H9 (cell line): Measurements from ENCODE around the gene EPHA1. TPM values are rescaled to one million over a fixed set of nuclear protein-coding genes. Genes with fewer than 3 reads are reported as not detected.

Experiments
- DNase-seq: peaks from one replicate; pipeline ENCODE4 v3.0.0-alpha.2; 2017
- H2AFZ ChIP-seq: one replicate; pipeline ENCODE4 v1.6.1; 2013; ENCODE audit warnings: mild to moderate bottlenecking, low read length, control low read depth, moderate library complexity
- H2AK5ac ChIP-seq: 2 replicates; pipeline ENCODE4 v1.6.1; 2013; ENCODE audit warnings: low read length, control low read depth, mixed read lengths; ENCODE audit not compliant: insufficient read length
- H2BK120ac ChIP-seq: one replicate; pipeline ENCODE4 v1.6.1; 2013; ENCODE audit warnings: low read depth, mild to moderate bottlenecking, low read length, control low read depth, inconsistent platforms; ENCODE audit not compliant: poor library complexity, severe bottlenecking
- H2BK12ac ChIP-seq: 2 replicates; pipeline ENCODE4 v1.6.1; 2013; ENCODE audit warnings: low read length, control low read depth, mixed read lengths, low read depth; ENCODE audit not compliant: insufficient read length
- H2BK15ac ChIP-seq: 2 replicates; pipeline ENCODE4 v1.6.1; 2013; ENCODE audit warnings: low read depth, low read length, control low read depth
- H2BK20ac ChIP-seq: one replicate; pipeline ENCODE4 v1.6.1; 2013; ENCODE audit warnings: low read depth, mild to moderate bottlenecking, low read length, control low read depth, inconsistent platforms; ENCODE audit not compliant: poor library complexity, severe bottlenecking
- H2BK5ac ChIP-seq: 2 replicates; pipeline ENCODE4 v1.6.1; 2013; ENCODE audit warnings: low read length, control low read depth, mixed read lengths; ENCODE audit not compliant: insufficient read length
- H3K14ac ChIP-seq: 2 replicates; pipeline ENCODE4 v1.6.1; 2013; ENCODE audit warnings: low read length, control low read depth; ENCODE audit not compliant: insufficient read depth
- H3K18ac ChIP-seq: 2 replicates; pipeline ENCODE4 v1.6.1; 2013; ENCODE audit warnings: low read depth, mild to moderate bottlenecking, mixed read lengths, low read length, control low read depth; ENCODE audit not compliant: insufficient read length
- H3K23ac ChIP-seq: 2 replicates; pipeline ENCODE4 v1.6.1; 2013; ENCODE audit warnings: low read length, control low read depth, mixed read lengths, low read depth; ENCODE audit not compliant: insufficient read length
- H3K23me2 ChIP-seq: 2 replicates; pipeline ENCODE4 v1.6.1; 2013; ENCODE audit warnings: low read depth, mild to moderate bottlenecking, mixed read lengths, low read length, control low read depth; ENCODE audit not compliant: insufficient read length, poor library complexity, severe bottlenecking
- H3K27ac ChIP-seq: 2 replicates; pipeline ENCODE4 v1.5.1; 2013; ENCODE audit warnings: low read length, control low read depth, mixed read lengths, low read depth; ENCODE audit not compliant: insufficient read length
- H3K27me3 ChIP-seq: 2 replicates; pipeline ENCODE4 v1.6.1; 2013; ENCODE audit warnings: low read length, control low read depth, inconsistent platforms; ENCODE audit not compliant: insufficient read depth
- H3K4ac ChIP-seq: 2 replicates; pipeline ENCODE4 v1.6.1; 2013; ENCODE audit warnings: low read depth, mild to moderate bottlenecking, control low read depth, inconsistent platforms, low read length, moderate library complexity
- H3K4me1 ChIP-seq: 2 replicates; pipeline ENCODE4 v1.6.1; 2013; ENCODE audit warnings: low read length, control low read depth, inconsistent platforms; ENCODE audit not compliant: insufficient read depth
- H3K4me2 ChIP-seq: 2 replicates; pipeline ENCODE4 v1.6.1; 2013; ENCODE audit warnings: low read length, control low read depth, mixed read lengths; ENCODE audit not compliant: insufficient read length, insufficient read depth
- H3K56ac ChIP-seq: 2 replicates; pipeline ENCODE4 v1.6.1; 2013; ENCODE audit warnings: low read depth, mild to moderate bottlenecking, mixed read lengths, low read length, control low read depth; ENCODE audit not compliant: insufficient read length
- H3K79me1 ChIP-seq: 2 replicates; pipeline ENCODE4 v1.6.1; 2013; ENCODE audit warnings: low read depth, mild to moderate bottlenecking, moderate library complexity, low read length, control low read depth, inconsistent platforms; ENCODE audit not compliant: insufficient read depth, poor library complexity, severe bottlenecking
- H3K79me2 ChIP-seq: 2 replicates; pipeline ENCODE4 v1.6.1; 2013; ENCODE audit warnings: low read length, control low read depth, inconsistent platforms; ENCODE audit not compliant: insufficient read depth
- H3K9ac ChIP-seq: 2 replicates; pipeline ENCODE4 v1.6.1; 2013; ENCODE audit warnings: low read length, control low read depth, mixed read lengths; ENCODE audit not compliant: insufficient read length; ENCODE audit errors: extremely low read depth
- H3K9me3 ChIP-seq: one replicate; pipeline ENCODE4 v1.6.1; 2013; ENCODE audit warnings: low read depth, low read length, inconsistent platforms; ENCODE audit not compliant: control insufficient read depth
- H3T11ph ChIP-seq: one replicate; pipeline ENCODE4 v1.6.1; 2013; ENCODE audit warnings: mild to moderate bottlenecking, low read length, control low read depth, inconsistent platforms
- H4K20me1 ChIP-seq: one replicate; pipeline ENCODE4 v1.6.1; 2013; ENCODE audit not compliant: control insufficient read depth, insufficient read length, insufficient read depth
- H4K5ac ChIP-seq: 2 replicates; pipeline ENCODE4 v1.6.1; 2013; ENCODE audit warnings: low read depth, mild to moderate bottlenecking, mixed read lengths, low read length, control low read depth; ENCODE audit not compliant: insufficient read length
- H4K8ac ChIP-seq: replicated peaks from 2 replicates; pipeline ENCODE4 v1.6.1; 2013; ENCODE audit warnings: low read length, control low read depth, mixed read lengths, low read depth; ENCODE audit not compliant: insufficient read length
- H4K91ac ChIP-seq: 2 replicates; pipeline ENCODE4 v1.6.1; 2013; ENCODE audit warnings: low read depth, mild to moderate bottlenecking, moderate library complexity, mixed read lengths, low read length, control low read depth; ENCODE audit not compliant: insufficient read length
- H3K27ac Mint-ChIP-seq, 3 experiments: 2 replicates in 2 of 3; 3 replicates in 1 of 3; pipeline ENCODE4 v1.8.0; 2020 to 2021; ENCODE audit warnings: mixed read lengths in 3 of 3, mild to moderate bottlenecking in 1 of 3, moderate library complexity in 1 of 3
- H3K27me3 Mint-ChIP-seq: 2 replicates; pipeline ENCODE4 v1.8.0; 2021; ENCODE audit warnings: low read depth, mild to moderate bottlenecking, moderate library complexity, mixed read lengths
- H3K36me3 Mint-ChIP-seq, 3 experiments: 2 replicates in 2 of 3; 3 replicates in 1 of 3; pipeline ENCODE4 v1.8.0; 2020 to 2021; ENCODE audit warnings: low read depth in 3 of 3, mixed read lengths in 3 of 3; ENCODE audit not compliant: insufficient read depth in 1 of 3
- H3K4me1 Mint-ChIP-seq, 2 experiments: 2 replicates each; pipeline ENCODE4 v1.8.0; 2020; ENCODE audit warnings: mixed read lengths in 2 of 2
- H3K4me3 Mint-ChIP-seq, 2 experiments: 2 replicates in 1 of 2; 3 replicates in 1 of 2; pipeline ENCODE4 v1.8.0; 2020 to 2021; ENCODE audit warnings: mild to moderate bottlenecking in 2 of 2, mixed read lengths in 2 of 2, moderate library complexity in 1 of 2
- H3K9me3 Mint-ChIP-seq, 2 experiments: 2 replicates in 1 of 2; 3 replicates in 1 of 2; pipeline ENCODE4 v1.8.0; 2020; ENCODE audit warnings: mild to moderate bottlenecking in 2 of 2, mixed read lengths in 2 of 2, moderate library complexity in 1 of 2
- CTCF ChIP-seq: fragments of 200-600 bp; sonication (generic); conservative IDR thresholded peaks from 3 replicates; pipeline ENCODE4 v1.8.0; 2021; ENCODE audit warnings: antibody characterized with exemption, mild to moderate bottlenecking
- WGBS: extraction: QIAGEN DNeasy Blood & Tissue Kit; methylation state at CpG from one replicate; pipeline ENCODE4 v1.1.7; 2013; ENCODE audit warnings: missing lambda C conversion rate, low lambda C conversion rate, mixed read lengths; ENCODE audit not compliant: insufficient read length; ENCODE audit errors: extremely low coverage; 5-methylcytosine and 5-hydroxymethylcytosine counted together
- total RNA-seq: library from RNA; stranded (reverse); gene quantifications from 2 replicates; pipeline ENCODE4 v1.2.1, GENCODE V29; 2021

EPHA1 gene
- total RNA-seq, 1 experiment from 2014 or later: 109 TPM

DNA sequence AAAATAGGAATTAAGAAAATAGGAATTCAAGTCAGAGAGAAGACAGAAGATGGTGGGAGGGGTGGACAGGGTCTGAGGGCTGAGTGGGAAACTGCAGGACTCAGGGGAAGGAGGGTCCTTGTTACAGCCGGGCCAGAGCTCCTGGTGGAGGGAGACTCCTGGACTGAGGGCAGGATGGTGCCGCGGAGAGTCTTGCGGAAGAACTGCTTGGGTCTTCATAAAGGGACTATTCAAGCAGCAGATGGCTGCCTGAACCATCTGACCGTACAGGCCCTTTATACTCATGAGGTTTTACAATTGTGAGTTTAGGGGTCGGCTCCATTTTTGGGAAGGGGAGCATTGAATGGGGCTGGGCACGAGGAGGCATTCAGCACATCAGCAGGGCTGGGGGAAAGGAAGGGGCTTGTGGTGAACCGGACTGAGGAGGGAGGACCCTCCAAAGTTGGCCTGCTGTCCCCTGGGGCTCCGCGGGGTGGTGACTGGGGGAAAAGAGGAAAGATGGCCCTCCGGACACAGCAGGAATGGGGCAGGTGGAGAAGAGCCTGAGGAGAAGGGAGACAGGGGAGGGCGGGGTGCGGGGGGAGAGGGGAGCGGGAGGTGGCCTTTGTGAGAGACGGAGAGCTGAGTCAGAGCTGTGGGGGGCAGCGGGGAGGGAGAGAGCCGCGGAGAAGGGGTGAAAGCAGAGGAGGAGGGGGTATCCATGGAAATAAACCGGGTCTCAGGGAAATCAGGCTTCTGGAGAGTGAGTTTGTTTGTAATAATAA lies 47.7 kb downstream of the EPHA1 start:
- no peak overlapping the region for H2BK120ac ChIP-seq
- H3K4me1 ChIP-seq: no peaks in the 10 kb centered on the region
- Mint-ChIP-seq H3K9me3 (no peaks in the 10 kb centered on the region), H3K4me1 (peaks cover 15 to 18% of the 10 kb centered on the region in 2 experiments), H3K36me3 (peaks cover 21 to 41% (median 34%) of the 10 kb centered on the region in 3 experiments), H3K27me3 (peaks cover 41% of the 10 kb centered on the region), H3K4me3 (peak overlapping the region; percentile 83 to 95), H3K27ac (peak overlapping the region in 2 of 3 experiments; percentile 23 to 60; a peak in 1 of 7 replicates)
- H3K27ac ChIP-seq: no peak overlapping the region
- H3K14ac ChIP-seq: no peak overlapping the region
- H2BK15ac ChIP-seq: no peak overlapping the region
- no peak overlapping the region for H4K8ac ChIP-seq
- whole genome bisulfite sequencing: no CpG with 5 or more reads among the region's 19 CpGs
- H2BK12ac ChIP-seq: no peak overlapping the region
- peaks cover 6% of the 10 kb centered on the region; the same call in 1 of the 2 replicates for H3K27me3 ChIP-seq
- H3K18ac ChIP-seq: no peak overlapping the region
- H4K91ac ChIP-seq: no peak overlapping the region
- no peaks in the 10 kb centered on the region for H3K79me1 ChIP-seq
- no peak overlapping the region for H2BK20ac ChIP-seq
- H3K9ac ChIP-seq: no peak overlapping the region
- H3K9me3 ChIP-seq: no peaks in the 10 kb centered on the region
- no peak for TF ChIP-seq CTCF
- no peak overlapping the region for H4K5ac ChIP-seq
- no peaks in the 10 kb centered on the region for H3K79me2 ChIP-seq
- H3T11ph ChIP-seq: no peak overlapping the region
- H3K4me2 ChIP-seq: peak overlapping the region; percentile 44
- no peak overlapping the region for H3K56ac ChIP-seq
- peaks cover 7% of the 10 kb centered on the region for H3K23me2 ChIP-seq
- H3K23ac ChIP-seq: no peak overlapping the region
- no peak overlapping the region for H2AK5ac ChIP-seq
- no peak for DNase-seq
- H4K20me1 ChIP-seq: no peaks in the 10 kb centered on the region
- H2AFZ ChIP-seq: no peak overlapping the region
- H3K4ac ChIP-seq: no peak overlapping the region
- H2BK5ac ChIP-seq: no peak overlapping the region
